Pulmonary artery endothelial cell (primary cell): Measurements from ENCODE around the gene MRTFB. TPM values are rescaled to one million over a fixed set of nuclear protein-coding genes. Genes with fewer than 3 reads are reported as not detected.
"Not testable (repeated sequence)": the region's sequence is repeated elsewhere in the genome, so short reads cannot be mapped to it uniquely, and the experiment has no call there.

Experiments
- DNase-seq: peaks from one replicate; pipeline ENCODE4 v3.0.0-alpha.2; 2011; ENCODE audit warnings: low read depth, low spot score
- total RNA-seq: library from RNA; depleted of rRNA; stranded (reverse); fragments of >200 nt; gene quantifications from 2 replicates; pipeline ENCODE4 v1.2.3, GENCODE V29; 2014

Gene MRTFB
- total RNA-seq, 1 donor from 2014 or later, result 11.1 TPM

DNA sequence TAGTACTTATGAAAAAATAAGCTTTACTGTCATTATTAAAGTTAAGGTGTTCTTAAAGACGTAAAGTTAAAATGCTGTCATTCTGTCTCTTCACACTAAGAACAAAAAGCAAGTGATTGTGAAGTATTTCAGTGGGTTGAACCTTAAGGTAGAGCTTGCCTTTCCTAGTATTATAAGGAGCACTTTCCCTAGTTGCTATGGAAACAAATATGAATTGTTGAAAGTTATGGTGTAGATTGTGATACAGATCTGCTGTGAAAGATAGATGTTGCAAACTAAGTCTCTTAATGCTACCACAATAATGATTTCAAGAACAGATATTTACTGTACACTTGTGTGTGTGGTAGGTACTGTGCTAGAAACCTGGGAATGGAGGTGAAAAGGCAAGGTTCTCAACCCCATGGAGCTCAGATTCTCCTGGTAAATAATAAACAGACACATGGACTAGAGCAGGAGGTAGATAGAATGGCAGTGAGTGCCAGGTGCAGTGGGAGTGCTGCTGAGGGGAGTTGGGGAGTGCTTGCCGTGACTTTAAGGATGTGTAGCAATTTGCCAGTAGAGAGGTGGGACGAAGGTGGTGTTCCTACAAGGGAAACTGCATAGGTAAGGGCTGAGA, 34.7 kb downstream of the MRTFB start:
- no peak for DNase-seq

- DNase-seq, result no peak
Observed at GRCh38 chr16:14106457-14106856, 35.3 kb downstream of the MRTFB start.

GRCh38 chr16:14106961-14107360, 35.8 kb downstream of the MRTFB start:
- no peak for DNase-seq

GRCh38 chr16:14109077-14109775, 38.1 kb downstream of the MRTFB start:
- DNase-seq, result no peak

DNA sequence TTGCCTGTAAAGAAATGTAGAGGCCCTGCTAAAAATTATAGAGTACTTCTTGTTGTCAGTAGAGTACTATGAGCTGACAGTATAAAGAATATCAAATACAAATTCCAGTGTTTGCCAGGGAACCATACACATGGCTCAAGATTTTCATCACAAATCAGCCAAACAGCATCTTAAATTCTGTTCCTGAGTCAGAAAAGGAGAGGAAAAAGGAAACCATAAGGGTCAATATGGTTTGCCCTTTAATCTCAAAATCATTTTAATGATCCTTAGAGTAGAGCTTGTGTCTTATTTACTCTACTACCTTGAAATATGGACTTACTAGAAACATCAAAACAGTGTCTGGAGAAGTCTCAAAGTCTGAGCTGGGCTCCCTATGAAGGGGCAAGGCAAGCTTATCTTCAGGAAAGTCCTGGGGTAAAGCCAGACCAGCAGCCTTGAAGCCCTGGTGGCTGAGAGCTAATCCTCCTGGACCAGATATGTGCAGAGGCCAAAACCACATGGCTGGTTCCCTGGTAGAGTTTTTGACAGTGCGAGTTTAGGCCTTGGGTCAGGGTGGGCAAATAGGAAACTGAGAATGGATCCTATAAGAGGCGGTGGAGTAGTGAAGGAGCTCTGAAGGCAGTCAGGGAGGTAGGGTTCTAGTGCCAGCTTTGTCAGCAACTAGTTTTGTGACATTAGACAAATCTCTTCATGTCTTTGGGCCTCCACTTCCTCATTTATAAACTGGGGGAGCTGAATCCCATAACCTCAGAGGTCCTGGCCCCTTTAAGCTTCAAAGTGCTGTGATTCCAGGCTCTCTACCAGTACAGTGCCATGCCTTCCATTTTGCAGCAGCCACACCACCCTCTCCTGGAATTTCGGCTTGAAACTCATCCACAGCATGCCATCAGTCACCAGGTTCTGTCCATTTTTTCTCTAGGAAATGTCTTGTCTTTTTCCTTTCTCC, 38.9 kb downstream of the MRTFB start:
- no peak for DNase-seq

DNA sequence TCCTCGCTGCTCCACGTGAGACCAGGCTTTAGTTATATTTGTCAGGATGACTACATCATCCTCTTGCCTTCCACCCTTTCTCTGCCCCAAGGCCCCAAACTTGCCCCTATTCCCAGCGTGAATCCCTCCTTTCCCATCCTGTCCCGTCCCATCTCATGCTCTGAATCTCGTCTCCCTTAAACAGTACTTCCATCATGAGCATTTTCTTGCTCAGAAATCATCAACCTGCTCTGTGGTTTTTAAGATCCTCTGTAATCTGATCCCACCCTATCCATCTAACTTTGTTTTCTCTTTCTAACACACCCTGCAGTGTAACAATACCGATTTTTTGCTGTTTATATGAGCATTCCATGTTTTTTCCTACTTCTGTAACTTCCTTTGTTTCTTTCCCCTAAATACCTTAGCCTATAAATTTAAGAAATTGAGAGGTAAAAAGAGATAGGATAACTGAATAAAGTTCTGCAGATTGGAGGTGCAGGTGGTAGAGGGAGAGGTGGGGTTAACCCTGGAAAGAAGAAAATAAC, 39.7 kb downstream of the MRTFB start:
- no peak for DNase-seq

- DNase-seq, result no peak
Observed at GRCh38 chr16:14111713-14112538, 40.8 kb downstream of the MRTFB start.

GRCh38 chr16:14112539-14112856, 41.4 kb downstream of the MRTFB start:
- DNase-seq, result no peak

DNA sequence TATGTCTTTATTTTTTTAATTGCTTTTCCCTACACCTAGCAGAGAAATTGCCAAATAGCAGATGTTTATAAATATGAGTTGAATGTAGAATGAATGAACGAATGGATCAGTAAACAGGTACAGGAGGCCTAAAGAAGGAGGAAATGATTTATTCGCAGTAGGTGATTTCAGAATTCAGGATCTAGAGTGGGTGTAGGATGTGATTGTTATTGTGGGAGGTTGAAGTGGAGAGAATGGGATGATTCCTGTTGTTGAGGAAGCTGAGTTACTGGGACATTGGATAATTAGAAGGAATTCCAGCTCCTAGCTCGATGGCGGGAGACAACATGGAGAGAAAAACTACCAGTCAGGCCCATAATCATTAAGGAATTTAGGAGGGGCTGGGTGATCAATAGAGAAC, 42.2 kb downstream of the MRTFB start:
- DNase-seq, result no peak

DNA sequence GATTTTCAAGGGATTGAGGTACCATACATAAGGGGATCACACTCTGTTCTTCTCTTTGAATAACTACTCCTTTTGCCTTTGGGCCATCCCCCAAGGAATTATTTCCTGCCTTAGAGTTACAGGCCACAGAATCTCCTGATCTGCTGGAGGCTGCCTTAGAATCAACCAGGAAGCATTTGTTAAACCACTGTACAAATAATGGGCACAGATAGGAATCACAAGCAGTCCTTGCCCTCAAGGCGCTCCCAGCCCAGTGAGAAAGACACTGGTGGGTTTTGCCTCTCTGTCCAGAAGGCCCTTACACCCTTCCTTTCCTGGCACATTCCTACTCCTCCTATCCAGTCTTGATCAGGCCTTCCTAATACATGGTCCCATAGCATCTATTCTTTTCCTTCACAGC, 45.9 kb downstream of the MRTFB start:
- DNase-seq, result no peak

DNA sequence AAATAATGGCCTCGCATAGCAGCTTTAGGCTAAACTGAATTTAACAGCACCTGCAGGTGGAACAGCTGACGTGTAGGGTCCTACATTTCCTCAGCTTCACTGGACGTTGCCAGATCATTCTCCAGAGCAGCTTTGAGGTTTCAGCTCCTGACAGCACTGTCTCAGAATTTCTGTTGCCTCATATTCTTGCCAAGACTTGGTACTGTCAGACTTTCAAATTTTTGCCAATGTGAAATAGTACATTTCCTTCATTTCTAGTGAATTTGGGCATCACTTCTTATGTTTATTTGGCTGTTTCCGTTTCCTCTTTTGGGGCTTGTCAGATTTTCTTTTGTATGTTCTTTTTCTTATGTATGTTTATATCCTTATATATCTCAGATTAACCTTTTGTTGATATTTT, 48.7 kb downstream of the MRTFB start:
- DNase-seq, result no peak

DNA sequence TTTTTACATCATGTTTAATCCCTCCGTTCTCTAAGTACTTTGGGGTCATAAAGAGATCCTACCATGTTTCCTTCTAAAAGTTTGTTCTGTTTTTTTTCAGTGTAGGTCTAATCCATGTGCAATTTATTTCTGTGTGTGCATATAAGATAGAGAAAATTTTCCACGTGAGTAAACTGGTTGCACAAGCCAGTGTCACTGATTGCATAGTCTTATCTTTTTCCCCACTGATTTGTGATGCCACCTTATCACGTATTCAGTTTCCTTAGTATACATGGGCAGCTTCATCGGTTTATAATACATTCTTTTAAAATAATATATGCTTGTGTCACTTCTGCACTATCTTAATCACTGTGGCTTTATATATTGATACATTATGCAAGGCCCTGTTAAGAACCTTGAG, 49.2 kb downstream of the MRTFB start:
- DNase-seq, result no peak

DNA sequence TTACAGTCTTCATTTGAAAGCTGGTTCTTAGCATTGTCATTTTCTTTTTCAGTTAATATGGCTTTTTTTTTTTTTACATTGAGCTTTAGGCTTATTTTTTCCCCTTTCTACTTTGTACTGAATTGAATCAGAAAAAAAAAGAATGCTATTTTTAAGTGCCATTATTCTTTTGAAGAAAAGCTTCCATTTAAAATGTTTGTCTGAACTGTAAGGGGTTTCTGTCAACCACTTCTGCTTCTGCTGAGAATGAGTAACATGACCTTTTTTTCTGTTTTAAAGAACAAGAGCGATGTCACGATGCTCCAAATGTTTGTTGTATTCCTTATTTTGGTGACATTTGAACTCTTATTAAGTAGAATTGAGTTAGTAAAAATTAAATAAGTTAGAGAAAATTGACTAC, 50.0 kb downstream of the MRTFB start:
- no peak for DNase-seq

- no peak for DNase-seq
Observed at GRCh38 chr16:14121872-14122271, 50.8 kb downstream of the MRTFB start.

GRCh38 chr16:14122430-14122829, 51.3 kb downstream of the MRTFB start:
- not testable (repeated sequence) for DNase-seq

GRCh38 chr16:14125000-14125681, 54.0 kb downstream of the MRTFB start:
- DNase-seq, result no peak

DNA sequence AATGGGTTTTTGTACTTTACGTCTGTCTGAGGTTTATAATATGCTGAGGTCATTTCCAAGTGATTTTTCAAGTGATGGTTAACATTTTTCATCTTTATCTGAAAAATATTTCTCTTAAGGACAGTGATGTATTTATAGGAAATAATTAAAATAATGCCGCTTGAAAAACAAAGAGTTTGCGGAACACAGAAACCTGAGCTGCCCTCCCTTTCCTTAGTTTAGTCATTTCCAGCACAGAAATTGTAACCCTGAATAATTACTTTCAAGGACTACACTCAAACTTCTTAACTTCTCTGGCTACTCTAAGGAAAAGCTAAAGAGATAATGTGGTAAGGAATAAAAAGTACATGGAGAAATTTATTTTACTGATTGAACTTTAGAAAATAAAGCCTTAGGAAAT, 54.6 kb downstream of the MRTFB start:
- DNase-seq, result no peak

- no peak for DNase-seq
Observed at GRCh38 chr16:14128097-14128496, 57.0 kb downstream of the MRTFB start.

GRCh38 chr16:14129502-14129901, 58.4 kb downstream of the MRTFB start:
- DNase-seq, result no peak

DNA sequence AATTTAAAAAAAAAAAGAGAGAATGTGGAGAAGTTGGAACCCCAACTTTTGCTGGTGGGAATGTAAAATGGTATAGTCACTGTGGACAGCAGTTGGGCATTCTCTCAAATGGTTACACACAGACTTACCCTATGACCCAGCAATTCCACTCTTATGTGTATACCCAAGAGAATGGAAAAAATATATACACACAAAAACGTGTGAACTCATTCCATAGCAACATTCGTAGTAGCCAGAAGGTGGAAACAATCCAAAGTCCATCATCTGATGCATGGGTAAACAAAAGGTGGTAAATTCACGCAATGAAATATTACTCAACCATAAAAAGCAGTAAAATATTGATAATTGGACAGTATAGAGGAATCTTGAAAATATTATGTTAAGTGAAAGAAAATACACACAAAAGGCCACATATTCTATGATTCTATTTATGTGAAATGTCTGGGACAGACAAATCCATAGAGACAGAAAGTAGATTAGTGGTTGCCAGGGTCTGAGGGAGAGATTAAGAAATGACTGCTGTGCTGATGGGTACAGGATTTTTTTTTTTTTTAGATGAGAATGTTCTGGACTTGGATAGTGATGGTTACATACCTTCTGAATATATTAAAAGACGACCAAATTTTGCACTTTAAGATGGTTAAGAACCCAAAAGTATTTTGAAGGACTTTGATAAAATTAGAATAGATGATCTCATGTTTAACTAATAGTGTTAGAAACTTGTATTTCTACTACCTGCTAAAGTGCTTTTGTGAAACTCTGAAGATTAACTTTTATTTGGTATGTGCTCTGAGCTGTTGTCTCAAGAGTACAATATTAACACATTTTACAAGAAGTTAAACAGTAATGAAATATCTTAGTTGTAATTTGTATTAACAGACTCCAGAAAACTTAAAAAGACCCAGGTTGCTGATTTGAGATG, 60.9 kb downstream of the MRTFB start:
- no peak for DNase-seq
